ENCODE results near the gene UBA52.

Gene UBA52

GRCh38 chr19:18620902-18621301 lies 49.2 kb downstream of the UBA52 start:
- DNase-seq (no peak), ATAC-seq (no peak)
- no peaks in the 10 kb centered on the region for H3K4me1 Mint-ChIP-seq
- H3K9me3 Mint-ChIP-seq = no peaks in the 10 kb centered on the region
- no peak overlapping the region for H3K27ac Mint-ChIP-seq
- peaks cover 20% of the 10 kb centered on the region for H3K27me3 Mint-ChIP-seq
- H3K4me3 Mint-ChIP-seq = no peak overlapping the region

- no peak overlapping the region for H3K4me3 Mint-ChIP-seq
- H3K9me3 Mint-ChIP-seq = no peaks in the 10 kb centered on the region
- peak overlapping the region in 1 of 2 donors; percentile 55 for H3K27ac Mint-ChIP-seq
- no peak for DNase-seq
- H3K4me1 Mint-ChIP-seq = no peaks in the 10 kb centered on the region
- no peak for ATAC-seq
- H3K27me3 Mint-ChIP-seq = peaks cover 10% of the 10 kb centered on the region
Observed at GRCh38 chr19:18626906-18627305, 55.2 kb downstream of the UBA52 start.
